ENCODE results near the gene NEK11.

DNA sequence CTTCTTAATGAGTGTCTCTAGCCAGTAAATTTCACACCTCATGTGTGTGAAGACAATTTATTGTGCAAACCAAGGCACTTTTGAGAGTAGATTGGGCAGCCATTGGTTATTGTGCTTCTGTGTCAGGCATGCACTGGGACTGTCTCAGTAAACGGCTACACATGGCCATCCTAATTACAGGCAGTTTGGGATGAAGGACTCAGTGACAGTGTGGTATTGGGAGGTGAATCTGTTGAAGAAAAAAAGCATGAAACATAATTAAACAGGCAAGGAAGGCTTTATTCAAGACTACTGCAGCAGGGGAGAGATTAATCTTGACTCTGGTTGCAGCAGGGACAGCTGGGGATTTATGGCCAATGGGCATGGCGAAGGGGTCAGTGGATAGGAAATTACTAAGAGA lies 297.1 kb downstream of the NEK11 start:
- TF ChIP-seq, protein P1, sequence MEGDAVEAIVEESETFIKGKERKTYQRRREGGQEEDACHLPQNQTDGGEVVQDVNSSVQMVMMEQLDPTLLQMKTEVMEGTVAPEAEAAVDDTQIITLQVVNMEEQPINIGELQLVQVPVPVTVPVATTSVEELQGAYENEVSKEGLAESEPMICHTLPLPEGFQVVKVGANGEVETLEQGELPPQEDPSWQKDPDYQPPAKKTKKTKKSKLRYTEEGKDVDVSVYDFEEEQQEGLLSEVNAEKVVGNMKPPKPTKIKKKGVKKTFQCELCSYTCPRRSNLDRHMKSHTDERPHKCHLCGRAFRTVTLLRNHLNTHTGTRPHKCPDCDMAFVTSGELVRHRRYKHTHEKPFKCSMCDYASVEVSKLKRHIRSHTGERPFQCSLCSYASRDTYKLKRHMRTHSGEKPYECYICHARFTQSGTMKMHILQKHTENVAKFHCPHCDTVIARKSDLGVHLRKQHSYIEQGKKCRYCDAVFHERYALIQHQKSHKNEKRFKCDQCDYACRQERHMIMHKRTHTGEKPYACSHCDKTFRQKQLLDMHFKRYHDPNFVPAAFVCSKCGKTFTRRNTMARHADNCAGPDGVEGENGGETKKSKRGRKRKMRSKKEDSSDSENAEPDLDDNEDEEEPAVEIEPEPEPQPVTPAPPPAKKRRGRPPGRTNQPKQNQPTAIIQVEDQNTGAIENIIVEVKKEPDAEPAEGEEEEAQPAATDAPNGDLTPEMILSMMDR (IDR thresholded peaks at IDR 0.05), result no peak
- no peak for TF ChIP-seq SIN3A (IDR thresholded peaks at IDR 0.05; ENCODE audit: borderline replicate concordance, insufficient read depth, low read depth, low read length)
- TF ChIP-seq, protein P2, sequence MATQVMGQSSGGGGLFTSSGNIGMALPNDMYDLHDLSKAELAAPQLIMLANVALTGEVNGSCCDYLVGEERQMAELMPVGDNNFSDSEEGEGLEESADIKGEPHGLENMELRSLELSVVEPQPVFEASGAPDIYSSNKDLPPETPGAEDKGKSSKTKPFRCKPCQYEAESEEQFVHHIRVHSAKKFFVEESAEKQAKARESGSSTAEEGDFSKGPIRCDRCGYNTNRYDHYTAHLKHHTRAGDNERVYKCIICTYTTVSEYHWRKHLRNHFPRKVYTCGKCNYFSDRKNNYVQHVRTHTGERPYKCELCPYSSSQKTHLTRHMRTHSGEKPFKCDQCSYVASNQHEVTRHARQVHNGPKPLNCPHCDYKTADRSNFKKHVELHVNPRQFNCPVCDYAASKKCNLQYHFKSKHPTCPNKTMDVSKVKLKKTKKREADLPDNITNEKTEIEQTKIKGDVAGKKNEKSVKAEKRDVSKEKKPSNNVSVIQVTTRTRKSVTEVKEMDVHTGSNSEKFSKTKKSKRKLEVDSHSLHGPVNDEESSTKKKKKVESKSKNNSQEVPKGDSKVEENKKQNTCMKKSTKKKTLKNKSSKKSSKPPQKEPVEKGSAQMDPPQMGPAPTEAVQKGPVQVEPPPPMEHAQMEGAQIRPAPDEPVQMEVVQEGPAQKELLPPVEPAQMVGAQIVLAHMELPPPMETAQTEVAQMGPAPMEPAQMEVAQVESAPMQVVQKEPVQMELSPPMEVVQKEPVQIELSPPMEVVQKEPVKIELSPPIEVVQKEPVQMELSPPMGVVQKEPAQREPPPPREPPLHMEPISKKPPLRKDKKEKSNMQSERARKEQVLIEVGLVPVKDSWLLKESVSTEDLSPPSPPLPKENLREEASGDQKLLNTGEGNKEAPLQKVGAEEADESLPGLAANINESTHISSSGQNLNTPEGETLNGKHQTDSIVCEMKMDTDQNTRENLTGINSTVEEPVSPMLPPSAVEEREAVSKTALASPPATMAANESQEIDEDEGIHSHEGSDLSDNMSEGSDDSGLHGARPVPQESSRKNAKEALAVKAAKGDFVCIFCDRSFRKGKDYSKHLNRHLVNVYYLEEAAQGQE (IDR thresholded peaks at IDR 0.05; ENCODE audit: insufficient read depth in 1 of 2, low read depth in 2 of 2, low read length in 1 of 2), result no peak
- no peak for TF ChIP-seq POLR2AphosphoS5 (IDR thresholded peaks at IDR 0.05; ENCODE audit: low read depth, low read length)
- TF ChIP-seq TCF7L2 (IDR thresholded peaks at IDR 0.05; ENCODE audit: low read depth, low read length), result no peak

Measured in Panc1 (cell line).